HepG2 (cell line): Measurements from ENCODE around the gene ZSCAN1. TPM values are rescaled to one million over a fixed set of nuclear protein-coding genes. Genes with fewer than 3 reads are reported as not detected.

ENCODE experiments used
- BCL6 ChIP-seq: IDR thresholded peaks from 2 replicates; pipeline ENCODE4 v1.6.1; 2016; ENCODE audit warnings: missing genetic modification reagents, missing compliant biosample characterization
- CEBPZ ChIP-seq: IDR thresholded peaks from 2 replicates; pipeline ENCODE4 v1.6.1; 2012; ENCODE audit warnings: low read length, improper control_type of control experiment
- CSRNP1 ChIP-seq: sonication (generic); formaldehyde crosslinking; IDR thresholded peaks from 2 replicates; pipeline ENCODE4 v1.8.1; 2023; ENCODE audit warnings: mild to moderate bottlenecking, missing genetic modification reagents
- HNRNPK ChIP-seq: fragments of 200-400 bp; formaldehyde crosslinking; IDR thresholded peaks from 2 replicates; pipeline ENCODE4 v1.6.1; 2018; ENCODE audit warnings: low read length, low read depth, moderate library complexity, mild to moderate bottlenecking; ENCODE audit not compliant: poor library complexity, severe bottlenecking
- IRF9 ChIP-seq: sonication (generic); formaldehyde crosslinking; IDR thresholded peaks from 2 replicates; pipeline ENCODE4 v1.8.0; 2022; ENCODE audit warnings: missing genetic modification reagents, mild to moderate bottlenecking, borderline replicate concordance
- KDM2A ChIP-seq: sonication (generic); formaldehyde crosslinking; IDR thresholded peaks from 2 replicates; pipeline ENCODE4 v1.4.0; 2020; ENCODE audit warnings: low read depth, missing genetic modification reagents, borderline replicate concordance
- MATR3 ChIP-seq: sonication (generic); formaldehyde crosslinking; IDR thresholded peaks from 2 replicates; pipeline ENCODE4 v1.4.0; 2020; ENCODE audit warnings: missing genetic modification reagents
- NR2F6 ChIP-seq, 2 experiments: IDR thresholded peaks; 2 replicates each; pipeline ENCODE4 v1.6.1; 2016; ENCODE audit warnings: antibody characterized with exemption in 1 of 2, mild to moderate bottlenecking in 1 of 2
- RCOR2 ChIP-seq: IDR thresholded peaks from 2 replicates; pipeline ENCODE4 v1.6.1; 2016; ENCODE audit warnings: missing biosample characterization, missing genetic modification reagents
- RXRB ChIP-seq: IDR thresholded peaks from 2 replicates; pipeline ENCODE4 v1.6.1; 2016; ENCODE audit warnings: borderline replicate concordance, missing genetic modification reagents, missing compliant biosample characterization
- SNAPC5 ChIP-seq: sonication (generic); formaldehyde crosslinking; IDR thresholded peaks from 2 replicates; pipeline ENCODE4 v1.8.1; 2023; ENCODE audit warnings: mild to moderate bottlenecking, missing genetic modification reagents, borderline replicate concordance
- TFDP1 ChIP-seq: IDR thresholded peaks from 2 replicates; pipeline ENCODE4 v1.6.1; 2016; ENCODE audit warnings: missing compliant biosample characterization, missing genetic modification reagents, borderline replicate concordance
- U2AF2 ChIP-seq: fragments of 200-400 bp; formaldehyde crosslinking; IDR thresholded peaks from 2 replicates; pipeline ENCODE4 v1.6.1; 2017; ENCODE audit warnings: low read depth, mild to moderate bottlenecking, low read length
- ZKSCAN1 ChIP-seq: fragments of 150-350 bp; IDR thresholded peaks from 2 replicates; pipeline ENCODE4 v1.6.1; 2014; ENCODE audit warnings: low read length
- ZNF136 ChIP-seq: sonication (generic); formaldehyde crosslinking; IDR thresholded peaks from 2 replicates; pipeline ENCODE4 v1.8.1; 2022; ENCODE audit warnings: low read depth, mild to moderate bottlenecking, moderate library complexity, missing genetic modification reagents
- ZNF343 ChIP-seq: sonication (generic); formaldehyde crosslinking; IDR thresholded peaks from 2 replicates; pipeline ENCODE4 v1.4.0; 2020; ENCODE audit warnings: mild to moderate bottlenecking, missing genetic modification reagents
- ZNF503 ChIP-seq: sonication (generic); formaldehyde crosslinking; IDR thresholded peaks from 2 replicates; pipeline ENCODE4 v1.4.0; 2020; ENCODE audit warnings: missing genetic modification reagents
- ZNF577 ChIP-seq: sonication (generic); formaldehyde crosslinking; IDR thresholded peaks from 2 replicates; pipeline ENCODE4 v1.4.0; 2020; ENCODE audit warnings: mild to moderate bottlenecking, low read depth, missing genetic modification reagents, borderline replicate concordance
- ZNF7 ChIP-seq: IDR thresholded peaks from 2 replicates; pipeline ENCODE4 v1.6.1; 2016; ENCODE audit warnings: missing biosample characterization, missing genetic modification reagents
- ZNF773 ChIP-seq: sonication (generic); formaldehyde crosslinking; IDR thresholded peaks from 2 replicates; pipeline ENCODE4 v1.4.0; 2020; ENCODE audit warnings: missing genetic modification reagents, borderline replicate concordance
- ZSCAN20 ChIP-seq: sonication (generic); formaldehyde crosslinking; IDR thresholded peaks from 2 replicates; pipeline ENCODE4 v1.4.0; 2020; ENCODE audit warnings: missing genetic modification reagents, mild to moderate bottlenecking, borderline replicate concordance
- ZSCAN9 ChIP-seq: IDR thresholded peaks from 2 replicates; pipeline ENCODE4 v1.6.1; 2016; ENCODE audit warnings: borderline replicate concordance
- polyA plus RNA-seq, 8 experiments: library from polyadenylated mRNA; depleted of rRNA in 3 of 8; stranded (reverse) in 7 of 8; unstranded in 1 of 8; fragments of >200 nt; fragmentation: Illumina TruSeq in 4 of 8; extraction: Trizol in 4 of 8; gene quantifications; 2 replicates each; pipeline versions ENCODE4 v1.2.1 to v1.2.3, GENCODE V29; 2011 to 2016; ENCODE audit warnings: low read depth in 4 of 8, missing spikeins in 1 of 8, mixed read lengths in 1 of 8; ENCODE audit not compliant: insufficient read depth in 1 of 8
- total RNA-seq, 5 experiments: library from RNA; depleted of rRNA; stranded (reverse); fragments of >200 nt; fragmentation: Illumina TruSeq; extraction: Trizol; gene quantifications; 2 replicates each; pipeline ENCODE4 v1.2.3, GENCODE V29; 2016; ENCODE audit warnings: low read depth in 1 of 5

The ZSCAN1 gene
- total and polyA plus RNA-seq, 2 of the 13 experiments (the other 11 are each of a cell fraction or from before 2014, with no cell fraction given), result not detected

- TF ChIP-seq CEBPZ (no peak), RCOR2 (CRISPR knock-in tag) (no peak), ZNF136 (no peak), ZNF577 (CRISPR knock-in tag) (no peak), TFDP1 (CRISPR knock-in tag) (no peak), KDM2A (CRISPR knock-in tag) (no peak), ZSCAN9 (CRISPR knock-in tag) (no peak), ZSCAN20 (CRISPR knock-in tag) (no peak), HNRNPK (no peak), CSRNP1 (CRISPR knock-in tag) (0 out of 2 replicates have a peak, but pooled peaks have one; percentile 14), MATR3 (CRISPR knock-in tag) (no peak), SNAPC5 (CRISPR knock-in tag) (no peak), ZNF343 (no peak), ZNF773 (no peak), ZNF503 (CRISPR knock-in tag) (no peak), U2AF2 (no peak), ZNF7 (no peak), NR2F6 (IDR thresholded peaks at IDR 0.05) (no peak), NR2F6 (CRISPR knock-in tag; IDR thresholded peaks at IDR 0.05) (no peak), RXRB (CRISPR knock-in tag) (no peak), IRF9 (CRISPR knock-in tag) (no peak), BCL6 (no peak), ZKSCAN1 (peak; percentile 87)
These were observed 31.9 kb upstream of the ZSCAN1 start (continued) for GRCh38 chr19:58001895-58002369.
